ENCODE results near the gene CCDC61. TPM values are rescaled to one million over a fixed set of nuclear protein-coding genes. Genes with fewer than 3 reads are reported as not detected.

CCDC61 gene
- total and polyA plus RNA-seq, 12 donors: 6.6 to 11.6 (median 8.3) TPM

DNA sequence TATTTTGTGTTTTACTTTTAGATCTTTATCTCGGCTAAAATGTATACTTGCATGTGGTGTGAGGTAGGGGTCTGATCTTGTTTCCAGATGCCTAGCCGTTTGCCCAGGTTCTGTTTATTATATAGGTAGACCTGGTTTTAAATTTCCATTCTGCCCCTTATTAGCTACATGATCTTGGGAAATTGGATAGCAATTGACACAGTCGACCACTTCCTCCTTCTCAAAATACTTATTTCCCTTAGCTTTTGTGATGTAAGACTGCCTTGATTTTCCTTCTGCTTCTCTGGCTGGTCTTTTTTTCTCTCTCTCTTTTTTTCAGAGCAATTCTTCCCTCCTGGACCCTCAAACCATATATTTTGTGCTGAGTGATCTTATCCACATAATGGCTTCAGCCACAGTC is 30.6 kb downstream of the CCDC61 start:
- WGBS, 2 donors: 70 to 81% methylated on average over 3 of the region's 3 CpGs
- Histone ChIP-seq H3K27me3 (peaks cover 0 to 73% (median 60%) of the 10 kb centered on the region in 7 donors), H3K36me3 (no peaks in the 10 kb centered on the region), H3K27ac (no peak overlapping the region), H3K4me3 (no peak overlapping the region), H3K9me3 (no peaks in the 10 kb centered on the region), H3K4me1 (peaks cover 0 to 14% (median 0%) of the 10 kb centered on the region in 9 donors)
- no peak for DNase-seq
- intact Hi-C loops (cut with DNase I): loop anchor here in 5 of 10 donors (5.0 kb wide), 4 partner anchors 51 to 241 kb away; no protein-coding TSS in a partner anchor
- TF ChIP-seq, protein P1, sequence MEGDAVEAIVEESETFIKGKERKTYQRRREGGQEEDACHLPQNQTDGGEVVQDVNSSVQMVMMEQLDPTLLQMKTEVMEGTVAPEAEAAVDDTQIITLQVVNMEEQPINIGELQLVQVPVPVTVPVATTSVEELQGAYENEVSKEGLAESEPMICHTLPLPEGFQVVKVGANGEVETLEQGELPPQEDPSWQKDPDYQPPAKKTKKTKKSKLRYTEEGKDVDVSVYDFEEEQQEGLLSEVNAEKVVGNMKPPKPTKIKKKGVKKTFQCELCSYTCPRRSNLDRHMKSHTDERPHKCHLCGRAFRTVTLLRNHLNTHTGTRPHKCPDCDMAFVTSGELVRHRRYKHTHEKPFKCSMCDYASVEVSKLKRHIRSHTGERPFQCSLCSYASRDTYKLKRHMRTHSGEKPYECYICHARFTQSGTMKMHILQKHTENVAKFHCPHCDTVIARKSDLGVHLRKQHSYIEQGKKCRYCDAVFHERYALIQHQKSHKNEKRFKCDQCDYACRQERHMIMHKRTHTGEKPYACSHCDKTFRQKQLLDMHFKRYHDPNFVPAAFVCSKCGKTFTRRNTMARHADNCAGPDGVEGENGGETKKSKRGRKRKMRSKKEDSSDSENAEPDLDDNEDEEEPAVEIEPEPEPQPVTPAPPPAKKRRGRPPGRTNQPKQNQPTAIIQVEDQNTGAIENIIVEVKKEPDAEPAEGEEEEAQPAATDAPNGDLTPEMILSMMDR (IDR thresholded peaks at IDR 0.05): no peak
- no peak for ATAC-seq

GRCh38 chr19:46030812-46031550 is 35.7 kb downstream of the CCDC61 start:
- intact Hi-C loops (cut with DNase I): loop anchor here in 2 of 10 donors (5.0 kb wide), 2 partner anchors 156 to 231 kb away; no protein-coding TSS in a partner anchor
- H3K27me3 ChIP-seq: peaks cover 0 to 60% (median 31%) of the 10 kb centered on the region in 7 donors

GRCh38 chr19:46031781-46032596 is 36.7 kb downstream of the CCDC61 start:
- 78 to 81% methylated on average over 5 of the region's 5 CpGs for WGBS, 2 donors
- no peak overlapping the region for H3K27ac ChIP-seq
- peaks cover 0 to 5% (median 0%) of the 10 kb centered on the region in 9 donors for H3K4me1 ChIP-seq
- H3K9me3 ChIP-seq: no peaks in the 10 kb centered on the region
- ATAC-seq (peak in 1 of 8 donors; percentile 22), DNase-seq (no peak)
- intact Hi-C loops (cut with DNase I): loop anchor here in 2 of 10 donors (5.0 kb wide), 2 partner anchors 155 to 230 kb away; no protein-coding TSS in a partner anchor
- TF ChIP-seq, protein P1 (IDR thresholded peaks at IDR 0.05): no peak
- peaks cover 0 to 59% (median 21%) of the 10 kb centered on the region in 7 donors for H3K27me3 ChIP-seq
- no peaks in the 10 kb centered on the region for H3K36me3 ChIP-seq
- no peak overlapping the region for H3K4me3 ChIP-seq

More at GRCh38 chr19:46030812-46031550, 35.7 kb downstream of the CCDC61 start:
- Histone ChIP-seq H3K9me3 (no peaks in the 10 kb centered on the region), H3K36me3 (no peaks in the 10 kb centered on the region), H3K27ac (no peak overlapping the region), H3K4me3 (no peak overlapping the region), H3K4me1 (peaks cover 0 to 10% (median 0%) of the 10 kb centered on the region in 9 donors)
- ATAC-seq: no peak
- WGBS, 2 donors: 54 to 59% methylated on average over 12 of the region's 12 CpGs
- TF ChIP-seq, protein P1 (IDR thresholded peaks at IDR 0.05): no peak
- DNase-seq: no peak

- peaks cover 0 to 55% (median 17%) of the 10 kb centered on the region in 7 donors for H3K27me3 ChIP-seq
- ATAC-seq: peak in 1 of 8 donors; percentile 33
- no peaks in the 10 kb centered on the region for H3K9me3 ChIP-seq
- no peak overlapping the region for H3K4me3 ChIP-seq
- peaks cover 0 to 5% (median 0%) of the 10 kb centered on the region in 9 donors for H3K4me1 ChIP-seq
- no peaks in the 10 kb centered on the region for H3K36me3 ChIP-seq
- 67 to 78% methylated on average over 3 of the region's 3 CpGs for WGBS, 2 donors
- intact Hi-C loops (cut with DNase I): loop anchor here in 2 of 10 donors (5.0 kb wide), 2 partner anchors 155 to 230 kb away; no protein-coding TSS in a partner anchor
- TF ChIP-seq, protein P1 (IDR thresholded peaks at IDR 0.05): no peak
- no peak for DNase-seq
- no peak overlapping the region for H3K27ac ChIP-seq
Observed at GRCh38 chr19:46032597-46033025, 37.3 kb downstream of the CCDC61 start.

Measured in heart right ventricle (tissue), 16 donors.